ENCODE measurements around the gene MACROD2. TPM values are rescaled to one million over a fixed set of nuclear protein-coding genes. Genes with fewer than 3 reads are reported as not detected.
"Not testable (repeated sequence)": the region's sequence is repeated elsewhere in the genome, so short reads cannot be mapped to it uniquely, and the experiment has no call there.

Gene MACROD2
- total RNA-seq, 1 experiment from 2014 or later = 3.7 TPM

DNA sequence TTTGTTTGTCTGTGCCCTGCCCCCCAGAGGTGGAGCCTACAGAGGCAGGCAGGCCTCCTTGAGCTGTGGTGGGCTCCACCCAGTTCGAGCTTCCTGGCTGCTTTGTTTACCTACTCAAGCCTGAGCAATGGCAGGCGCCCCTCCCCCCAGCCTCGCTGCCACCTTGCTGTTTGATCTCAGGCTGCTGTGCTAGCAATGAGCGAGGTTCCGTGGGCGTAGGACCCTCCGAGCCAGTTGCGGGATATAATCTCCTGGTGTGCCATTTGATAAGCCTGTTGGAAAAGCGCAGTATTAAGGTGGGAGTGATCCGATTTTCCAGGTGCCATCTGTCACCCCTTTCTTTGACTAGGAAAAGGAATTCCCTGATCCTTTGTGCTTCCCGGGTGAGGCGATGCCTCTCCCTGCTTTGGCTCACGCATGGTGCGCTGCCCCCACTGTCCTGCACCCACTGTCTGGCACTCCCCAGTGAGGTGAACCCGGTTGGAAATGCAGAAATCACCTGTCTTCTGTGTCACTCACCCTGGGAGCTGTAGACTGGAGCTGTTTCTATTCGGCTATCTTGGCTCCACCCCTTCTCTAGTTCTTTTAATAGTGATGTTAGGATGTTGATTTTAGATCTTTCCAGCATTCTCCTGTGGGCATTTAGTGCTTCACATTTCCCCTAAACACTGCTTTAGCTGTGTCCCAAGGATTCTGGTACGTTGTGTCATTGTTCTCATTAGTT is 471.9 kb downstream of the MACROD2 start:
- CTCF ChIA-PET = not testable (repeated sequence)
- peak overlapping the region; percentile 33 to 50 for H3K4me3 ChIP-seq (replicated peaks in 1 of 2; ENCODE audit: low read depth in 1 of 2, low read length in 2 of 2)

DNA sequence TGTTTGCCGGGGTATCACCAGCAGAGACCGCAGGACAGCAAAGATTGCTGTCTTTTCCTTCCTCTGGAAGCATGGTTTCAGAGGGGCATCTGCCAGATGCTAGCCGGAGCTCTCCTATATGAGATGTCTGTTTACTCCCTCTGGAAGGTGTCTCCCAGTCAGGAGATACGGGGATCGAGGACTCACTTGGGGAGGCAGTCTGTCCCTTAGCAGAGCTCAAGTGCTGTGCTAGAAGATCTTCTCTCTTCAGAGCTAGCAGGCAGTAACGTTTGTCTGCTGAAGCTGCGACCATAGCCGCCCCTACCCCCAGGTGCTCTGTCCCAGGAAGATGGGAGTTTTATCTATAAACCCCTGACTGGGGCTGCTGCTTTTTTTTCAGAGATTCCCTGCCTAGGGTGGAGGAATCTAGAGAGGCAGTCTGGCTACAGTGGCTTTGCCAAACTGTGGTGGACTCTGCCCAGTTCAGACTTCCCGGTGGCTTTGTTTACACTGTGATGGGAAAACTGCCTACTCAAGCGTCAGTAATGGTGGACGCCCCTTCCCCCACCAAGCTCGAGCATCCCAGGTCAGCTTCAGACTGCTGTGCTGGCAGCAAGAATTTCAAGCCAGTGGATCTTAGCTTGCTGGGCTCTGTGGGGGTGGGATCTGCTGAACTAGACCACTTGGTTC is 475.0 kb downstream of the MACROD2 start:
- ChIA-PET POLR2A (no interaction called here), CTCF (no interaction called here), RAD21 (ENCODE audit: low non-redundant PET in 1 of 2, low total read pairs in 2 of 2, uncharacterized antibody in 2 of 2, unreplicated experiment in 2 of 2) (no interaction called here)
- H3K9ac ChIP-seq (ENCODE audit: low read length) = no peak overlapping the region
- no peak overlapping the region for H3K4me3 ChIP-seq (replicated peaks in 1 of 2; ENCODE audit: low read depth in 1 of 2, low read length in 2 of 2)
- DNase-seq (ENCODE audit: low read depth, low spot score) = no peak
- BruUV-seq (replicated peaks) = no TSS peak
- no peaks in the 10 kb centered on the region for H3K36me3 ChIP-seq (ENCODE audit: control insufficient read depth in 1 of 2, insufficient read depth in 2 of 2, low read length in 2 of 2)
- H3K9me3 ChIP-seq (ENCODE audit: control insufficient read depth in 1 of 2, insufficient read depth in 1 of 2, low read depth in 1 of 2, low read length in 2 of 2) = no peaks in the 10 kb centered on the region
- H3K9me2 ChIP-seq (ENCODE audit: insufficient read depth) = no peaks in the 10 kb centered on the region
- no peaks in the 10 kb centered on the region for H3K79me2 ChIP-seq (ENCODE audit: insufficient read depth, low read length)
- H3K4me1 ChIP-seq (ENCODE audit: control insufficient read depth in 1 of 2, insufficient read depth in 2 of 2, low read length in 2 of 2) = peaks cover 0 to 4% of the 10 kb centered on the region in 2 experiments; a peak in 1 of 4 replicates
- TF ChIP-seq, protein P1, sequence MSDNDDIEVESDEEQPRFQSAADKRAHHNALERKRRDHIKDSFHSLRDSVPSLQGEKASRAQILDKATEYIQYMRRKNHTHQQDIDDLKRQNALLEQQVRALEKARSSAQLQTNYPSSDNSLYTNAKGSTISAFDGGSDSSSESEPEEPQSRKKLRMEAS (IDR thresholded peaks at IDR 0.05) = no peak
- intact Hi-C loops (cut with micrococcal nuclease) = no loop called here
- H3K4me2 ChIP-seq (ENCODE audit: low read length) = no peak overlapping the region
- H2AFZ ChIP-seq (ENCODE audit: low read depth, low read length, poor library complexity, severe bottlenecking) = no peak overlapping the region
- no peak for ATAC-seq
- H3K27me3 ChIP-seq (ENCODE audit: insufficient read depth, low read length) = no peaks in the 10 kb centered on the region
- no peak overlapping the region for H3K27ac ChIP-seq (ENCODE audit: low read depth, low read length)
- no peaks in the 10 kb centered on the region for H4K20me1 ChIP-seq (ENCODE audit: insufficient read depth)

More for the DNA sequence above, 471.9 kb downstream of the MACROD2 start:
- POLR2A ChIA-PET; H3K36me3 ChIP-seq (ENCODE audit: control insufficient read depth in 1 of 2, insufficient read depth in 2 of 2, low read length in 2 of 2); H4K20me1 ChIP-seq (ENCODE audit: insufficient read depth); H3K9ac ChIP-seq (ENCODE audit: low read length); H3K27ac ChIP-seq (ENCODE audit: low read depth, low read length); H3K27me3 ChIP-seq (ENCODE audit: insufficient read depth, low read length); H3K4me1 ChIP-seq (ENCODE audit: control insufficient read depth in 1 of 2, insufficient read depth in 2 of 2, low read length in 2 of 2); BruUV-seq (replicated peaks); H3K79me2 ChIP-seq (ENCODE audit: insufficient read depth, low read length); H3K9me2 ChIP-seq (ENCODE audit: insufficient read depth); RAD21 ChIA-PET (ENCODE audit: low non-redundant PET in 1 of 2, low total read pairs in 2 of 2, uncharacterized antibody in 2 of 2, unreplicated experiment in 2 of 2); intact Hi-C loops (cut with micrococcal nuclease); H3K9me3 ChIP-seq (ENCODE audit: control insufficient read depth in 1 of 2, insufficient read depth in 1 of 2, low read depth in 1 of 2, low read length in 2 of 2); DNase-seq (ENCODE audit: low read depth, low spot score): not testable (repeated sequence)
- Histone ChIP-seq H3K4me2 (ENCODE audit: low read length) (peak overlapping the region; percentile 70), H2AFZ (ENCODE audit: low read depth, low read length, poor library complexity, severe bottlenecking) (peak overlapping the region; percentile 56)
- peak; percentile 69 for ATAC-seq

All from HCT116 (cell line).